Stomach smooth muscle (tissue), 2 donors: Measurements from ENCODE around the gene RALGDS.
A peak's percentile ranks its signal among the peaks of the same experiment; 100 is the strongest.

ENCODE experiments used
- H3K27ac ChIP-seq: one replicate; pipeline ENCODE4 v1.7.0; 2013; ENCODE audit warnings: mild to moderate bottlenecking, low read length, inconsistent platforms
- H3K27me3 ChIP-seq, 2 donors: one replicate each; pipeline ENCODE4 v1.7.0; 2013; ENCODE audit warnings: low read length in 2 of 2; ENCODE audit not compliant: insufficient read depth in 2 of 2, control insufficient read depth in 1 of 2
- H3K36me3 ChIP-seq, 2 donors: one replicate each; pipeline ENCODE4 v1.7.0; 2013; ENCODE audit warnings: low read length in 2 of 2; ENCODE audit not compliant: control insufficient read depth in 2 of 2, insufficient read depth in 2 of 2
- H3K4me1 ChIP-seq: one replicate; pipeline ENCODE4 v1.7.0; 2013; ENCODE audit warnings: low read length; ENCODE audit not compliant: control insufficient read depth, insufficient read depth
- H3K4me3 ChIP-seq, 2 donors: one replicate each; pipeline ENCODE4 v1.7.0; 2013; ENCODE audit warnings: low read length in 2 of 2
- H3K9ac ChIP-seq, 2 donors: one replicate each; pipeline ENCODE4 v1.7.0; 2013; ENCODE audit warnings: low read length in 2 of 2, mild to moderate bottlenecking in 1 of 2
- H3K9me3 ChIP-seq, 2 donors: one replicate each; pipeline ENCODE4 v1.7.0; 2013; ENCODE audit warnings: low read length in 2 of 2; ENCODE audit not compliant: control insufficient read depth in 2 of 2
- donor health status: healthy.
- donor health status: Pancreatic carcinoma.

RALGDS gene

DNA sequence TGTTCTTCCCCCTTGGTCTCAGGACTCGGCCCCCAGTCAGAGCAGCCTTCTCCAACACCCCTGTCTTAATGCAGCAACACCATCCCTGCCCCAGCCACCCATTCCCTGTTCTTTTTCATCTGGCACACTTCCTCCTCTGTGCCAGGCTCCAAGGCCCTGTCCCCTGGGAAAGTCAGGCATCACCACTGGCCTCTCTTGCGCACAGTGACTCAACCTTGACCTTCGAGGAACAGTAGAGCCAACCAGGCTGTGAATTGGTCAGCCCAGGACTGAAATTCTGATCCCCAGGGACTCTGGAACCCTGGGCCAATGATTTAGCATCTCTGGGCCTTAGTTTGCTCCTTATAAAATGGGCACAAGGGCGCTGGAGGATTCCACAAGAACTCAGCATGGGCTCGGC is 10.5 kb upstream of the RALGDS start:
- Histone ChIP-seq H3K9ac (no peak overlapping the region), H3K27ac (no peak overlapping the region), H3K4me3 (no peak overlapping the region)

DNA sequence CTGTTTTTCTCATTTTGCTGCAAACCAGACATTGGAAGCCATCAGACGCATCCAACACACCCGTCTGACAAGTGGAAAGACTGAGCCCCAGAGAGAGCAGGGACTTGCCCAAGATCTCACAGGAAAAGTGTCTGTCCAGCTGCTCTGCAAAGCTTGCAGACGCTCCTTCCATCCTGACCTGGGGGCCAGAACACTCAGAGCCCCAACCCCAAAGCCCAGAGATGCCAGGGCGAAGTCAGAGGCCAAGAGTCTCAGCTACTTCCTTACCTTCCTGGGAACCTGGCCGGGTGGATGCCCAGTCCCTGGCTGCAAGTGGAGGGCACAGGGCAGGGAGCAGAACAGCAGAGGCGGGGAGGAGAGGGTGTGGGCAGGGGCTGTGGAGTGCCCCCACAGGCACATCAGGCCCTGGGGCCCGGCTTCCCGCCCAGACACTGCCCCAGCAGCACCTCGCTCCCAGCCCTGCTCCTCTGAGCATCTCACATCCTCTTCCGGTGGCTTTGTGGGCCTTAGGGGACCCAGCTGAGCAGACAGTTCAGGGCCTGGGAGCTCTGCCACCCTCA is 9.7 kb upstream of the RALGDS start:
- Histone ChIP-seq H3K36me3 (no peaks in the 10 kb centered on the region), H3K27ac (no peak overlapping the region), H3K9me3 (no peaks in the 10 kb centered on the region), H3K9ac (no peak overlapping the region), H3K4me1 (peaks cover 59% of the 10 kb centered on the region), H3K27me3 (no peaks in the 10 kb centered on the region), H3K4me3 (no peak overlapping the region)

More for the DNA sequence above, 10.5 kb upstream of the RALGDS start:
- H3K36me3 ChIP-seq: no peaks in the 10 kb centered on the region
- H3K9me3 ChIP-seq: no peaks in the 10 kb centered on the region
- no peaks in the 10 kb centered on the region for H3K27me3 ChIP-seq
- peaks cover 60% of the 10 kb centered on the region for H3K4me1 ChIP-seq

DNA sequence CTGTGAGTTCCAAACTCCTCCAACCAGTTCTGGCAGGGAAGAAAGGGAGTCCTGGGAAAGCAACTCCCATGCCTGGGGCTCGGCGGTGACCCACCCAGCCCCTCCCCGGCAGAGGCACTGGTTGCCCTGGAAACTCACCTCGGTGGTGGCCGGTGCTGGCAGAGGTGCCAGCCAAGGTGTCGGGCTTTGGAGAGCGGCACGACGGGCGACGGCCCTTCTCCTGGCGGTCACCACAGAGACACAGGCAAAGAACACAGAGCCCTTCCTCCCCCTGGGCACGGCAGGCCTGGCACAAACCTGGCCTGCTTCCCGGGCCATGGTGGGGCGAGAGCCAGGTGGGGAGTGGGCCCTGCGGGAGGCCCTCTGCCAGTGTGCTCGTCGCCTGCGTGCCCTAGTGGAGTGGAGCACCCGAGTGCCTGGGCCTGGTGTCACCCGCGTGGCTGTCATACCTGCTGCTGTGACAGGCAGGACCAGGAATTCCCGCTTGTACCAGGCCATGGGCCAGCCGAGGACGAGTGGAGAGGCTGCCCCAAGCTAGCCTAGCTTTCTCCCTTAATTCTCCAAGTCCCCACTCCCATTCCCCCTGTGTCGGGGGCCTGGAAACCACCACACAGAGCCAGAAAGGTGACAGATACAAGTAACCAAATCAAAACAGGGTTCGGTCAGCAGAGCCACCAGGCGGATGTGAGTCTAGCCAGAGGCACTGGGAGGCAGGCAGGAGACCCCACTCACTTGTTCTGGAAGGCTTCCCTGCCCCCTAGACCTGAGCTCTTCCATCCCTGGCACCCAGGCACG is 8.2 kb upstream of the RALGDS start:
- Histone ChIP-seq H3K4me1 (peaks cover 45% of the 10 kb centered on the region), H3K27me3 (no peaks in the 10 kb centered on the region), H3K9ac (no peak overlapping the region), H3K36me3 (no peaks in the 10 kb centered on the region), H3K27ac (no peak overlapping the region), H3K9me3 (no peaks in the 10 kb centered on the region), H3K4me3 (no peak overlapping the region)

DNA sequence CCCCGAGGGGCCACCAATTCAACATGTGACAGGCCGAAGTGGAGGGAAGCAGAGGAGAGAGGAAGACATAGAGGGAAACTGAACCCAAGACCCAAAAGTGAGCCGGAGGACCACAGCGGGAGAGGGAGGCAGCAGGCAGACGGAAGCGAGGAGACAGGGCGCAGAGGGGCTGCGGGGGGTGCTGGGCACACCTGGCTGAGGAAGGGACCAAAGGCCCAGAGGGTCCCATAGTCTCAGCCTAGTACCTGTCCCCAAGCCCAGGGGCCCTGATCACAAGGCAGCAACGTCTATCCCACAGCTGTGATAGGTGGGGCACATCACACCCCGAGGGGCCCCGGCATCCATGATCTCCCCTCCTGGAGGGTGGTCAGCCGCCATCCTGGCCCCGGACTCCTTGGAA is 7.1 kb upstream of the RALGDS start:
- Histone ChIP-seq H3K27ac (no peak overlapping the region), H3K4me3 (no peak overlapping the region), H3K4me1 (peaks cover 36% of the 10 kb centered on the region)

DNA sequence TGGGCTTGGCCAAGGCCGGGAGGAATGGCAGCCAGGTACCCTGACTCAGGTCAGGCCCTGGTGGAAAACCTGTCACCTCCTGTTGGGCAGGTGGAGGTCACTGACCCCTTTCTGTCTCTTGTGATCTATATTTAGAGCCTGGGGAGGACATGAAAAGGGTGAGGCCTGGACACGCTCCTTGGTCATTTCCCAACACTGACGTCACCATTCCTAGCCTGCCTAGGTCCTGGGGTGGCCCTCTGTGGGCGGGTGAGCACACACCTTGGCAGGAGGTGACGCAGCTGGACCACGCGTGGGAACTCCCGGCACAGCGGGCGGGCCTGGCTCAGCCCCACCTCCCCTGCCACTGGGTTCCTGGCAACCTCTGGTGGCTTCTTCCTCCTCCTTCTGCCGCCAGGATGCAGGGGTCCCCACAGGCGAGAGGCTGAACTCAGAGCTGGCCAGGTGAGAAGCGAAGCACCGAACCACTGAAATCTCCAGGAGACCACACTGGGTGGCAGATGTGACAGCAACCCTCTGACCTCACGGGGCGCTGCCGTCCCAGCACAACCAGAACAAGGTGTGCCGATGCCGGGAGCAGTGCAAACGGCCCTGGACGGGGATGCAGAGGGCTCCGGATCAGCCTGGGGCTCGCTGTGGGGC is 6.4 kb upstream of the RALGDS start:
- H3K9me3 ChIP-seq: no peaks in the 10 kb centered on the region
- H3K27ac ChIP-seq: no peak overlapping the region
- H3K4me3 ChIP-seq: peak overlapping the region in 1 of 2 donors; percentile 55
- peaks cover 34% of the 10 kb centered on the region for H3K4me1 ChIP-seq
- H3K9ac ChIP-seq: no peak overlapping the region
- H3K27me3 ChIP-seq: no peaks in the 10 kb centered on the region
- no peaks in the 10 kb centered on the region for H3K36me3 ChIP-seq

More for the DNA sequence above, 7.1 kb upstream of the RALGDS start:
- H3K9me3 ChIP-seq: no peaks in the 10 kb centered on the region
- no peaks in the 10 kb centered on the region for H3K27me3 ChIP-seq
- no peak overlapping the region for H3K9ac ChIP-seq
- no peaks in the 10 kb centered on the region for H3K36me3 ChIP-seq

DNA sequence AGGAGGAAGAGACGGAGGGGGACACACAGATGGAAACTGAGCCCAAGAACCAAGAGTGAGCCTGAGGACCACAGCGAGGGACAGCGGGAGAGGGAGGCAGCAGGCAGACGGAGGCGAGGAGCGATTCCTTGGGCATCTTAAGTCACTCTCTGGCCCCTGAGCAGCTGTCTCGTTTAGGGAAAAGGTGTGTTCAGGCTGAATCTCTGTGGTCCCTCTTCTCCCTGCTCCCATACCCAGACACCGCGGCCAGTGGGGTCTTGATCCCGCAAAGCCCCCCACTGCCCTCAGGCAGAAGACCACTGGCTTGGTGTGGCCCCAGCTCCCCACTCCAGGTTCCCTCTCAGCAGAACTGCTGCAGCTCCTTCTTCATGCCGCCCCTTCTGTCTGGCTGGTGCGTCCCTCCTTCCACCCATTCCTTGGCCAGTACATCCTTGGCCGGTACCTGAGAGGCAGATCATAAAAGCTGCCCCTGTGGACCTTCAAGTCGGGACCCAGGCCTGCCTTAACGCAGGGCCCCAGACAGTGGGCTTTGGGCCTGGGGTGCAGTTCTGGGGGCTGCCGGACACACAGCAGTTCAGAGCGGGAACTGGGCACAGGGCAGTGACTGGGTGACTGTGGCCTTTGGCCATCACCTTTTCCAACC is 5.8 kb upstream of the RALGDS start:
- no peaks in the 10 kb centered on the region for H3K36me3 ChIP-seq
- H3K9ac ChIP-seq: peak overlapping the region in 1 of 2 donors; percentile 5
- peak overlapping the region in 1 of 2 donors; percentile 55 for H3K4me3 ChIP-seq
- H3K27ac ChIP-seq: peak overlapping the region; percentile 37
- H3K27me3 ChIP-seq: no peaks in the 10 kb centered on the region
- H3K9me3 ChIP-seq: no peaks in the 10 kb centered on the region
- peaks cover 34% of the 10 kb centered on the region for H3K4me1 ChIP-seq

DNA sequence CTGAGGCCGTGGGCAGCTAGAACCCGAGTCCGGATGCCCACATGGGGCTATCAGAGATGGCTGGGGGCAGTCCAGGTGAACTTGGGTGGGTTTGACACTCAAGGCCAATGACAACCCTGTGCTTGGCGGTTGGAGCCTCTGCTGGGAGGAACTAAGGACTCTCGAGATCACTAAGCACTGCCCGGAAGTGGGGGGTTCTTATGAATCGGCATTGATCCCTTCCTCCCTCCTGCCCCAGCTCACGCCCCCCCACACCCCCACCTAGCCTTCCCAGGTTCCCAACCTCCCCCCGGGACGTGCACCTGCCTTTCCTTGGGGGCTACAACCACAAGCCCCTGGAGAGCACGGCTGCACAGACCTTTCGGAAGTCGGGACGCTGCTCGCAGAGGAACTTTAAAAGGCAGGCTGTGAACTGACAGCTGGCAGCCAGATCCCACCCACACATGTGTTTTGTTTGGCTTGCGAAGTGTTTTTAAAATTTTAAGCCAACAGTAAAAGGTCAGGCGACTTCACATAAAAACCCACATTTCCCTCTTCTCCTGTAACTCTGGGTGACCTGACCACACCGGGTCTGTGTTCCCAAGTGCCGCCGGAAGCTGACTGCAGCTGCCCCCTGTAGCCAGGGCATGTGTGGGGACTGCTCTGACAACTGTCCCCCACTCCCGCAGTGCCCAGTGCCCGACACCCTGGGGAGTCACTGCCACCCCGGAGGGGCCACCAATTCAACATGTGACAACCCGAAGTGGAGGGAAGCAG is 5.1 kb upstream of the RALGDS start:
- Histone ChIP-seq H3K9me3 (no peaks in the 10 kb centered on the region), H3K4me3 (peak overlapping the region in 1 of 2 donors; percentile 55), H3K36me3 (no peaks in the 10 kb centered on the region), H3K9ac (no peak overlapping the region), H3K4me1 (peaks cover 39% of the 10 kb centered on the region), H3K27me3 (no peaks in the 10 kb centered on the region), H3K27ac (peak overlapping the region; percentile 37)

DNA sequence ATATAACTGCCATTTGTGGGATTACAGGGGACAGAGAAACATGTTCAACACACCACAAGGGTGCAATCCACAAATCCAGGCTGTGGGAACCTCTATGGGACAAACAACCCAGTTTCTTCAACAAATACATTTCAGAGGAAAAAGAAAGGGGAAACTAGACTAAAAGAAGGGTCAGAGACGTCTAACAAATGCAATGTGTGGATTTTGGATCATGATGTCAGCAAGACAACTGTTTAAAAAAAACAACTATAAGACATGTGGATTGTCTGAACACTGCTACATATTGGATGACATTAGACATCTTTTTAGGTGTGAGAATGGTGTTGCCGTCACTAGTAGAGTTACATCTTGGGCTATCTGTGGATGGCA is 3.9 kb upstream of the RALGDS start:
- peaks cover 45% of the 10 kb centered on the region for H3K4me1 ChIP-seq

DNA sequence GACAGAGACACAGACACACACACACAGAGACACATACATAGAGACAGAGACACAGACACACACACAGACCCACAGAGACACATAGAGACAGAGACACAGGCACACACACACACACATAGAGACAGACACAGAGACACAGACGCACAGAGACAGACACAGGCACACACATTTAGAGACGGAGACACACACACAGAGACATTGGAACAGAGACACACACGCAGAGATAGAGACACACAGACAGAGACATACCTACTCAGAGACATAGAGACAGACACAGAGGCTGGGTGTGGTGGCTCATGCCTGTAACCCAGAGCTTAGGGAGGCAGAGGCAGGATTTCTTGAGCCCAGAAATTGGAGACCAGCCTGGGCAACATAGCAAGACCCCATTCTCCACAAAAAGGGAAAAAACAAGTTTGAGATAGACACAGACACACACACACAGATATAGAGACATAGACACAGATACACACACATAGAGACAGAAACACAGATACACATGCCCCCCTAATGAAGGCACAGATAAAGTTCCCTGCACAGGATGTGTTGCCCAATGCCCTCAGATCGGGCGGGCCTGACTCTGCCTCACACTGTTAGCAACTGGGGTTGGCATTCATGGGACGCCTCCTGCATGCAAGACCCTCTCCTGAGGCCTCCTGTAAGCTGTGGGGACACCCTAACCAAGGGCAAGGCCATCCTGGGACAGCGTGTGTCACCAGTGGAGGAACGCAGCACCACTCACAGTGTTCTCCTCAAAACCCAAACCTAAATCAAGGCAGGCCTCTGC is 3.3 kb upstream of the RALGDS start:
- Histone ChIP-seq H3K36me3 (no peaks in the 10 kb centered on the region), H3K27me3 (no peaks in the 10 kb centered on the region), H3K27ac (no peak overlapping the region), H3K4me3 (no peak overlapping the region), H3K4me1 (peaks cover 49% of the 10 kb centered on the region), H3K9me3 (no peaks in the 10 kb centered on the region), H3K9ac (no peak overlapping the region)

More for the DNA sequence above, 3.9 kb upstream of the RALGDS start:
- no peak overlapping the region for H3K9ac ChIP-seq
- no peaks in the 10 kb centered on the region for H3K27me3 ChIP-seq
- no peaks in the 10 kb centered on the region for H3K9me3 ChIP-seq
- H3K27ac ChIP-seq: no peak overlapping the region
- H3K36me3 ChIP-seq: no peaks in the 10 kb centered on the region
- H3K4me3 ChIP-seq: no peak overlapping the region
